ENCODE measurements around the gene SLC29A1. TPM values are rescaled to one million over a fixed set of nuclear protein-coding genes. Genes with fewer than 3 reads are reported as not detected.

Gene SLC29A1
- total and polyA plus RNA-seq, 4 donors: 15.1 to 67.2 (median 16.7) TPM

GRCh38 chr6:44179648-44180047 is 43.7 kb upstream of the SLC29A1 start (continued):
- no peak for TF ChIP-seq ZBTB33 (IDR thresholded peaks at IDR 0.05)

- no peak for TF ChIP-seq EGR1 (IDR thresholded peaks at IDR 0.05; ENCODE audit: low read depth in 2 of 2)
- no peak for TF ChIP-seq REST (IDR thresholded peaks at IDR 0.05)
- no peak for TF ChIP-seq MAX (IDR thresholded peaks at IDR 0.05)
- no peak for TF ChIP-seq RAD21 (IDR thresholded peaks at IDR 0.05)
- no peak for TF ChIP-seq HNF4G (IDR thresholded peaks at IDR 0.05)
- no peak for DNase-seq (ENCODE audit: low spot score)
- Histone ChIP-seq H3K9me3 (ENCODE audit: control insufficient read depth in 4 of 4, low read length in 3 of 4) (no peaks in the 10 kb centered on the region), H3K27me3 (ENCODE audit: control insufficient read depth in 4 of 4, insufficient read depth in 4 of 4, low read length in 3 of 4) (no peaks in the 10 kb centered on the region), H3K36me3 (ENCODE audit: control insufficient read depth in 4 of 4, insufficient read depth in 3 of 4, low read depth in 1 of 4, low read length in 3 of 4) (no peaks in the 10 kb centered on the region), H3K4me3 (ENCODE audit: low read depth in 1 of 3, low read length in 3 of 3) (no peak overlapping the region), H3K27ac (ENCODE audit: low read depth in 1 of 2, low read length in 2 of 2) (no peak overlapping the region), H3K4me1 (ENCODE audit: control insufficient read depth in 4 of 4, insufficient read depth in 4 of 4, low read length in 3 of 4) (peaks cover 0 to 6% (median 0%) of the 10 kb centered on the region in 4 donors), H3K9ac (ENCODE audit: low read depth in 1 of 2, low read length in 2 of 2) (no peak overlapping the region)
- 84% methylated on average over 4 of the region's 4 CpGs for WGBS
These were observed 43.0 kb upstream of the SLC29A1 start for GRCh38 chr6:44180406-44180805.

GRCh38 chr6:44180886-44181285 is 42.5 kb upstream of the SLC29A1 start:
- TF ChIP-seq HNF4A (conservative IDR thresholded peaks at IDR 0.05) (no peak), RAD21 (IDR thresholded peaks at IDR 0.05) (no peak), JUND (IDR thresholded peaks at IDR 0.05) (no peak), RXRA (IDR thresholded peaks at IDR 0.05) (no peak), SP1 (IDR thresholded peaks at IDR 0.05) (no peak), TAF1 (conservative IDR thresholded peaks at IDR 0.05) (no peak), YY1 (IDR thresholded peaks at IDR 0.05) (no peak), HNF4G (IDR thresholded peaks at IDR 0.05) (no peak), ATF3 (IDR thresholded peaks at IDR 0.05) (no peak), REST (IDR thresholded peaks at IDR 0.05) (no peak), CTCF (IDR thresholded peaks at IDR 0.05; ENCODE audit: low read depth, low read length, missing input control) (no peak), ZBTB33 (IDR thresholded peaks at IDR 0.05) (no peak), FOXA1 (IDR thresholded peaks at IDR 0.05) (no peak), NR2F2 (IDR thresholded peaks at IDR 0.05) (no peak)
- no peak overlapping the region for H3K4me3 ChIP-seq (ENCODE audit: low read depth in 1 of 3, low read length in 3 of 3)

More at GRCh38 chr6:44180886-44181285, 42.5 kb upstream of the SLC29A1 start:
- 93% methylated on average over 4 of the region's 4 CpGs for WGBS
- Histone ChIP-seq H3K36me3 (ENCODE audit: control insufficient read depth in 4 of 4, insufficient read depth in 3 of 4, low read depth in 1 of 4, low read length in 3 of 4) (no peaks in the 10 kb centered on the region), H3K27me3 (ENCODE audit: control insufficient read depth in 4 of 4, insufficient read depth in 4 of 4, low read length in 3 of 4) (no peaks in the 10 kb centered on the region), H3K27ac (ENCODE audit: low read depth in 1 of 2, low read length in 2 of 2) (no peak overlapping the region), H3K9me3 (ENCODE audit: control insufficient read depth in 4 of 4, low read length in 3 of 4) (no peaks in the 10 kb centered on the region), H3K9ac (ENCODE audit: low read depth in 1 of 2, low read length in 2 of 2) (no peak overlapping the region), H3K4me1 (ENCODE audit: control insufficient read depth in 4 of 4, insufficient read depth in 4 of 4, low read length in 3 of 4) (peaks cover 0 to 6% (median 0%) of the 10 kb centered on the region in 4 donors)
- DNase-seq (ENCODE audit: low spot score): no peak
